ENCODE measurements around the gene STXBP4. TPM values are rescaled to one million over a fixed set of nuclear protein-coding genes. Genes with fewer than 3 reads are reported as not detected.

Gene STXBP4
- total and polyA plus RNA-seq, 2 donors (not counting 3 experiments of a cell fraction or from before 2014, with no cell fraction given): 1.9 to 12.9 TPM

- no TSS peak for BruUV-seq (replicated peaks)
- ChIA-PET CTCF (no interaction called here), POLR2A (no interaction called here)
- Histone ChIP-seq H3K27me3 (ENCODE audit: control insufficient read depth in 2 of 2, insufficient read depth in 2 of 2, low read length in 2 of 2) (no peaks in the 10 kb centered on the region), H3K9me3 (replicated peaks; ENCODE audit: control insufficient read depth, insufficient read depth, low read length) (no peaks in the 10 kb centered on the region), H3K4me1 (ENCODE audit: control insufficient read depth, extremely low read depth, insufficient read depth, low read length) (no peaks in the 10 kb centered on the region), H3K9ac (replicated peaks; ENCODE audit: extremely low read depth, insufficient read depth, low read length) (no peak overlapping the region), H2AFZ (ENCODE audit: low read depth, low read length) (no peak overlapping the region), H3K9me1 (replicated peaks; ENCODE audit: control insufficient read depth, extremely low read depth, insufficient read depth, low read length) (no peaks in the 10 kb centered on the region), H4K20me1 (replicated peaks; ENCODE audit: control insufficient read depth, extremely low read depth, insufficient read depth, low read length) (no peaks in the 10 kb centered on the region), H3K36me3 (ENCODE audit: control insufficient read depth in 2 of 2, extremely low read depth in 1 of 2, insufficient read depth in 2 of 2, low read length in 2 of 2) (no peaks in the 10 kb centered on the region), H3K79me2 (ENCODE audit: control insufficient read depth, insufficient read depth, low read length) (no peaks in the 10 kb centered on the region), H3K4me2 (ENCODE audit: insufficient read depth, low read length) (no peak overlapping the region), H3K4me3 (replicated peaks in 1 of 3; ENCODE audit: insufficient read depth in 1 of 3, low read depth in 1 of 3, low read length in 3 of 3) (no peak overlapping the region), H3K27ac (ENCODE audit: insufficient read depth, low read depth, low read length) (no peak overlapping the region)
- dilution Hi-C loops (cut with MboI; ENCODE audit: extremely low pct_ligation_motif_present, low sequenced_read_pairs) (no loop called here), intact Hi-C loops (cut with micrococcal nuclease) (no loop called here)
- FAIRE-seq (no peak), DNase-seq (ENCODE audit: low read depth, low spot score) (no peak)
- no peak for TF ChIP-seq GATA2 (IDR thresholded peaks at IDR 0.05; ENCODE audit: insufficient read depth, insufficient read length, low read depth, low read length)
- TF ChIP-seq, protein P1, sequence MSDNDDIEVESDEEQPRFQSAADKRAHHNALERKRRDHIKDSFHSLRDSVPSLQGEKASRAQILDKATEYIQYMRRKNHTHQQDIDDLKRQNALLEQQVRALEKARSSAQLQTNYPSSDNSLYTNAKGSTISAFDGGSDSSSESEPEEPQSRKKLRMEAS (IDR thresholded peaks at IDR 0.05; ENCODE audit: insufficient read depth, insufficient read length): no peak
- no peak for TF ChIP-seq POLR2AphosphoS5 (IDR thresholded peaks at IDR 0.05; ENCODE audit: insufficient read depth, low read depth, low read length)
- no peak for TF ChIP-seq JUN (IDR thresholded peaks at IDR 0.05; ENCODE audit: borderline replicate concordance, insufficient read depth, insufficient read length, low read depth)
Measured at GRCh38 chr17:54937018-54937417, 31.5 kb upstream of the STXBP4 start.

DNA sequence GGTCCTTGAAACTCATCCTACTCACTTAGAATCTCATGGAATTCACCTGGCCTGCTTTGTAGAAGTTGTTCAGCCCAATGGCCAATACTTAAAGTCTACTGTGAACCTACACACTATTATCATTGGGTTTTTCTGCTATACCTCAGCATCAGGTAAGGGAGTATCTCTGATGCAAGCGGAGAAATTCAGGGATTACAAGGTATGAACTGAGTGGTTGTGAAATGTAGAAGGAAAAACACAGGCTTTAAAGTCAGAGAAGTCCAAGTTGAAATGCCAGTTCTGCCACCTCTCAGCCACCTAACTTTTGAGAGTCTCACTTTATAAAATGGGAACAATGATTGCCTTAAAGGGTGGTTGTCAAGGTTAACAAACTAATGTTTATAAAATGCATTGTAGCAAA is 31.1 kb upstream of the STXBP4 start:
- Histone ChIP-seq H3K27ac (ENCODE audit: insufficient read depth, low read depth, low read length) (no peak overlapping the region), H3K9ac (replicated peaks; ENCODE audit: extremely low read depth, insufficient read depth, low read length) (no peak overlapping the region), H4K20me1 (replicated peaks; ENCODE audit: control insufficient read depth, extremely low read depth, insufficient read depth, low read length) (no peaks in the 10 kb centered on the region), H3K36me3 (ENCODE audit: control insufficient read depth in 2 of 2, extremely low read depth in 1 of 2, insufficient read depth in 2 of 2, low read length in 2 of 2) (no peaks in the 10 kb centered on the region), H3K4me1 (ENCODE audit: control insufficient read depth, extremely low read depth, insufficient read depth, low read length) (no peaks in the 10 kb centered on the region), H3K4me3 (replicated peaks in 1 of 3; ENCODE audit: insufficient read depth in 1 of 3, low read depth in 1 of 3, low read length in 3 of 3) (no peak overlapping the region), H3K27me3 (ENCODE audit: control insufficient read depth in 2 of 2, insufficient read depth in 2 of 2, low read length in 2 of 2) (no peaks in the 10 kb centered on the region), H3K79me2 (ENCODE audit: control insufficient read depth, insufficient read depth, low read length) (no peaks in the 10 kb centered on the region), H3K9me3 (replicated peaks; ENCODE audit: control insufficient read depth, insufficient read depth, low read length) (no peaks in the 10 kb centered on the region), H2AFZ (ENCODE audit: low read depth, low read length) (no peak overlapping the region), H3K9me1 (replicated peaks; ENCODE audit: control insufficient read depth, extremely low read depth, insufficient read depth, low read length) (no peaks in the 10 kb centered on the region), H3K4me2 (ENCODE audit: insufficient read depth, low read length) (no peak overlapping the region)
- FAIRE-seq (no peak), DNase-seq (ENCODE audit: low read depth, low spot score) (no peak)
- ChIA-PET POLR2A (no interaction called here), CTCF (no interaction called here)
- intact Hi-C loops (cut with micrococcal nuclease): no loop called here
- dilution Hi-C loops (cut with MboI; ENCODE audit: extremely low pct_ligation_motif_present, low sequenced_read_pairs): no loop called here
- no peak for TF ChIP-seq GATA2 (IDR thresholded peaks at IDR 0.05; ENCODE audit: insufficient read depth, insufficient read length, low read depth, low read length)
- no peak for TF ChIP-seq EZH2 (IDR thresholded peaks at IDR 0.05; ENCODE audit: borderline replicate concordance, low read depth, low read length, severe bottlenecking)
- TF ChIP-seq FOS (IDR thresholded peaks at IDR 0.05; ENCODE audit: borderline replicate concordance, insufficient read depth, low read length): no peak
- TF ChIP-seq POLR2A (IDR thresholded peaks at IDR 0.05; ENCODE audit: low read depth, low read length): no peak
- TF ChIP-seq, protein P2, sequence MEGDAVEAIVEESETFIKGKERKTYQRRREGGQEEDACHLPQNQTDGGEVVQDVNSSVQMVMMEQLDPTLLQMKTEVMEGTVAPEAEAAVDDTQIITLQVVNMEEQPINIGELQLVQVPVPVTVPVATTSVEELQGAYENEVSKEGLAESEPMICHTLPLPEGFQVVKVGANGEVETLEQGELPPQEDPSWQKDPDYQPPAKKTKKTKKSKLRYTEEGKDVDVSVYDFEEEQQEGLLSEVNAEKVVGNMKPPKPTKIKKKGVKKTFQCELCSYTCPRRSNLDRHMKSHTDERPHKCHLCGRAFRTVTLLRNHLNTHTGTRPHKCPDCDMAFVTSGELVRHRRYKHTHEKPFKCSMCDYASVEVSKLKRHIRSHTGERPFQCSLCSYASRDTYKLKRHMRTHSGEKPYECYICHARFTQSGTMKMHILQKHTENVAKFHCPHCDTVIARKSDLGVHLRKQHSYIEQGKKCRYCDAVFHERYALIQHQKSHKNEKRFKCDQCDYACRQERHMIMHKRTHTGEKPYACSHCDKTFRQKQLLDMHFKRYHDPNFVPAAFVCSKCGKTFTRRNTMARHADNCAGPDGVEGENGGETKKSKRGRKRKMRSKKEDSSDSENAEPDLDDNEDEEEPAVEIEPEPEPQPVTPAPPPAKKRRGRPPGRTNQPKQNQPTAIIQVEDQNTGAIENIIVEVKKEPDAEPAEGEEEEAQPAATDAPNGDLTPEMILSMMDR (IDR thresholded peaks at IDR 0.05; ENCODE audit: extremely low read depth in 1 of 2, insufficient read depth in 1 of 2, low read depth in 1 of 2, low read length in 2 of 2): no peak
- no peak for TF ChIP-seq POLR2AphosphoS5 (IDR thresholded peaks at IDR 0.05; ENCODE audit: insufficient read depth, low read depth, low read length)
- no peak for TF ChIP-seq MYC (IDR thresholded peaks at IDR 0.05; ENCODE audit: low read depth, low read length)
- TF ChIP-seq, protein P1 (IDR thresholded peaks at IDR 0.05; ENCODE audit: insufficient read depth, insufficient read length): no peak
- TF ChIP-seq JUN (IDR thresholded peaks at IDR 0.05; ENCODE audit: borderline replicate concordance, insufficient read depth, insufficient read length, low read depth): no peak
- BruUV-seq (replicated peaks): no TSS peak
